ENCODE measurements around the gene VPS37D.
"Not testable (repeated sequence)": the region's sequence is repeated elsewhere in the genome, so short reads cannot be mapped to it uniquely, and the experiment has no call there.

Gene VPS37D

DNA sequence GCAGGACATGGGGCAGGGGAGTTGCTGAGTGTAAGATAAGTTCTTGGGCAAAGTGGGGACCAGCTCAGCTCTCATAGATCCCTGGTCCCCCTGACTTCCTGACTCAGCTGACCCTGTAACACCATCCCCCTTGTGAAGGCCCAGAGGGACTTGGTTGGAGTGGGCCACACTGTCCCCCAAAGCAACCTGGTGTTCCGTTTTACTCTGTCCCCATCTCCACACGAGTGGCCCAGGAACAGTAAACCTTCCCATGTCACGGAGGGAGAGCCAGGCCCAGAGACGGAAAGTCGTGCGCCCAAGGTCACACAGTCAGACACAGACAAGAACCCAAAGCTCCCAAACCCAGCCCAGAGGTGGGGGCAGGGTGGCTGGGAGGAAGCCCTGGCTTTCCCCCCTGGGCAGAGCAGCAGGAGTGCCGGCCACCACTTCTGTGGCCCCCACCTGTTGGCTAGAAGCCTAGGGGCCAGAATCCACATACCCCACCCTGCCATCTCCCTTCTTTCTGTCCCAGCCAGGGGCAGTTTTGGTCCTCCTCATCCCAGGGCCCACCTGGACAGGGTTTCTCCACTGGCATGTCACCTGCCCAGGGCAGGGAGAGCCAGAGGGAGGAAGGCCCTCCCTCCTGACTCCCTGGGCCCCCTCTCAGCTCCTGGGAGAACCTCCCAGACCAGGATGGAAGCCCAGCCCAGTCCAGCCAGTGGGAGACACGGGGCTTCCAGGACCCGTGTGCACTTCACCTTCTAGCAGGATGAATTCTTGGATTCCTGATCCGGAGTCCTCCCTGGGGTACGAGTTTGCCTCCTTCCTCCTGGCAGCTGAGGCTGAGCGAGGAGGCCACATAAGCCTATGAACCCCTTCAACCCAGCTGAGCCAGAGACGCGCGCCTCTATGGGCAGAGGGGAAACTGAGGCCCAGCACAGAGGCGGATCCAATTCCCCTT lies 20.6 kb upstream of the VPS37D start:
- no peak for DNase-seq

GRCh38 chr7:73647725-73648592 lies 19.7 kb upstream of the VPS37D start:
- DNase-seq = peak; percentile 11 to 36

- DNase-seq = no peak
Measured at GRCh38 chr7:73648593-73649332, 18.9 kb upstream of the VPS37D start.

GRCh38 chr7:73649576-73649975 lies 18.1 kb upstream of the VPS37D start:
- no peak for DNase-seq

DNA sequence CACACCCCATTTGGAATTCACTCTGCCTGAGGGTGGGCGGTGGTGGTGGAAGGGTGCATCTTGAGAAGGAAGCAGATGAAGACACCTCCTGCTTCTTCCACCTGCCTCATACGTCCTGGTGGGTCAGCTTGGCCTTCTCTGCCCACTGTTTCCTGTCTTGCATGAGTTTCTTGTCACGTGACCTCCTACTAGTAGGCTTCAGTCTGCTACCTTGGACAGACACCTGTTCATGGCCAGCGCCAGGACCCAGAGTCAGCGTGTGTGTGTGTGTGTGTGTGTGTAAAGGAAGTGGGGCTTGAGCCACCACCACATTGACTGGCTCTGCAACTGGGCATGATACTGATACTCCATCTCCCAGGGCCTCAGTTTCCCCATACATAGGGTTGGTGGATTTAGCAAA lies 17.1 kb upstream of the VPS37D start:
- no peak for DNase-seq

DNA sequence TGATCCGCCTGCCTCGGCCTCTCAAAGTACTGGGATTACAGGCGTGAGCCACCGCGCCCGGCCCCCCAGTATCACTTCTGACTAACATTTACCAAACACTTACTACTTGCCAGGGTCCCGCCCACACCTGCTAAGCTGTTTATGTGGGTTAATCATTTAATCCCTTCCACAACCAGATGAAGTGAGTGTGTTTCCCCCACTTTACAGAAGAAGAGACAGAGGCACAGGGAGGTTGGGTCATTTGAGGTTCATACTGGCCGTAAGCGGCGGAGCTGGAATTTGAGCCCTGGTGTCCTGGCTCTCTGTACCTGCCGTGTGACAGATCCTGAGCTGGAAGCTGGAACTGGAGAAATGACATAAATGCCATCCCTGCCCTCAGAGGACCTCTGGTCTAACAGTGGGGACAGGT lies 15.1 kb upstream of the VPS37D start:
- DNase-seq = no peak

- not testable (repeated sequence) for DNase-seq
Measured at GRCh38 chr7:73655309-73655708, 12.3 kb upstream of the VPS37D start.

DNA sequence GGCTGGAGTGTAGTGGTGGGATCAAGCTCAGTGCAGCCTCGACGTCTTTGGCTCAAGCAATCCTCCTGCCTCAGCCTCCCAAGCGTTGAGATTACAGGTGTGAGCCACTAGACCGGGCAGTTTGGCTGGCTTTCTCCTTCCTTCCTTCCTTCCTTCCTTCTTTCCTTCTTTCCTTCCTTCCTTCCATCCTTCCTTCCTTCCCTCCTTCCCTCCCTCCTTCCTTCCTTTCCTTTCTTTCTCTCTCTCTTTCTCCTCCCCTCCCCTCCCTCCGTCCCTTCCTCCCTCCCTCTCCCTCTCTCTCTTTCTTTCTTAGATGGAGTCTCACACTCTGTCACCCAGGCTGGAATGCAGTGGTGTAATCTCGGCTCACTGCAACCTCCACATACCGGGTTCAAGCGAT lies 7.6 kb upstream of the VPS37D start:
- DNase-seq = no peak

- DNase-seq = not testable (repeated sequence)
Measured at GRCh38 chr7:73660594-73660993, 7.0 kb upstream of the VPS37D start.

GRCh38 chr7:73663033-73663432 lies 4.6 kb upstream of the VPS37D start:
- DNase-seq = no peak

DNA sequence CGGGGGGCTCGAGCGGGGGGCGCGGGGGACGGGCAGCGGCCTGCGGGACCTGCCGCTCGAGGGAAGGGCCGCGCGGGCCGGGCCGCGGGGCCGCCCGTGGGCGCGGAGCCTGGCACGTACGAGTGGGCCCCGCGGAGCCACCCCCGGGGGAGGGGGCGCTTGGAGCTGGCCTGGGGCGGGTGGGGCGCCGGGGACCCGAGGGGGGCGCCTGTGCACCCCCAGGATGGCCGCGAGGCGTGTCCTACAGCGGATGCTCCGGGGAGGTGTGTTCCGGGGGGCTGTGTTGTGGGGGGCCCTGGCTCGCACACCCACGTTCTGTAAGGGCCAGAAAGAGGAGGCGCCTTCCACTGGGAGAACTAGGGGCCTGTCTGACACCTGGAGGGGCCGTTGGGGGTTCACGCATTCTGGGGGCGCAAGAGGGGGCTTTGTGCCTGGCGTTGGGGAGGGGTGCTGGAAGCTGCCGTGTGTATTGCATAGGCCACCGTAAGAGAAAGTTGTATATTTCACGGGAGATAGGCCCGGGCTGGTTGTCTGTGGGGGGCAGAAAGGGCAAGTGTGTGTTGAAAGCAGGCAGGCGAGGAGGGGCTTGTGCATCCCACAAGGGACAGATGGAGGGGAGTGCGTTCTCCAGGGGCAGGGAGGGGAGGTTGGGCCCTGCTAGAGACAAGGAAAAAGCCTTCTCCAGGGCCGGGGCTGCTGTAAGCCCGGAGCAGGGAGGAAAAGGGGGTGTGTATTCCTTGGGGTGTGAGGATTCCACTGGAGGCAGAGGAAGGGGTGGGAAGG lies 663 bp downstream of the VPS37D start:
- DNase-seq = no peak

GRCh38 chr7:73668886-73669230 lies 1.2 kb downstream of the VPS37D start:
- no peak for DNase-seq

GRCh38 chr7:73669288-73669701 lies 1.7 kb downstream of the VPS37D start:
- no peak for DNase-seq

- DNase-seq = no peak
Measured at GRCh38 chr7:73669858-73670385, 2.3 kb downstream of the VPS37D start.

GRCh38 chr7:73671322-73671661 lies 3.7 kb downstream of the VPS37D start:
- no peak for DNase-seq

- no peak for DNase-seq
Measured at GRCh38 chr7:73671857-73672445, 4.3 kb downstream of the VPS37D start.

GRCh38 chr7:73674468-73675124 lies 7.0 kb downstream of the VPS37D start:
- DNase-seq = no peak

GRCh38 chr7:73676062-73676461 lies 8.4 kb downstream of the VPS37D start:
- DNase-seq = not testable (repeated sequence)

GRCh38 chr7:73678862-73679261 lies 11.2 kb downstream of the VPS37D start:
- no peak for DNase-seq

GRCh38 chr7:73679709-73680108 lies 12.1 kb downstream of the VPS37D start:
- DNase-seq = no peak

DNA sequence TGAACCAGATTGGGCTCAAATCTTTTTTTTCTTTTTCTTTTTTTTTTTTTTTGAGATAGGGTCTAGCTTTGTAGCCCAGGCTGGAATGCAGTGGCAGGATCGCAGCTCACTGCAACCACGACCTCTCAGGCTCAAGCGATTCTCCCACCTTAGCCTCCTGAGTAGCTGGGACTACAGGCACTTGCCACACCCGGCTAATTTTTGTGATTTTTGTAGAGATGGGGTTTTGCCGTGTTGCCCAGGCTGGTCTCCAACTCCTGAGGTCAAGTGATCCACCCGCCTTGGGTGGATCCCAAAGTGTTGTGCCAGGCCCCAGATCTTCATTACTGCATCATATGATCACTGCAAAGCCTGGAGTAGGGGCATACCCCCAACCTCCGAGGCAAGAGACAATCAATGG lies 12.9 kb downstream of the VPS37D start:
- no peak for DNase-seq

All from CD4-positive, alpha-beta T cell treated with Interleukin-1 beta for 1 hour (primary cell).